GM20431 (cell line): ENCODE results near the gene MDM2.
"Not testable (repeated sequence)": the region's sequence is repeated elsewhere in the genome, so short reads cannot be mapped to it uniquely, and the experiment has no call there.

Source experiments
- in situ Hi-C: fragments of 300-500 bp; cut with MseI, MboI; formaldehyde crosslinking; loops from one replicate; pipeline ENCODE4 v1.15.0; 2020; ENCODE audit warnings: low sequenced_read_pairs; ENCODE audit not compliant: unreplicated experiment

Gene MDM2

DNA sequence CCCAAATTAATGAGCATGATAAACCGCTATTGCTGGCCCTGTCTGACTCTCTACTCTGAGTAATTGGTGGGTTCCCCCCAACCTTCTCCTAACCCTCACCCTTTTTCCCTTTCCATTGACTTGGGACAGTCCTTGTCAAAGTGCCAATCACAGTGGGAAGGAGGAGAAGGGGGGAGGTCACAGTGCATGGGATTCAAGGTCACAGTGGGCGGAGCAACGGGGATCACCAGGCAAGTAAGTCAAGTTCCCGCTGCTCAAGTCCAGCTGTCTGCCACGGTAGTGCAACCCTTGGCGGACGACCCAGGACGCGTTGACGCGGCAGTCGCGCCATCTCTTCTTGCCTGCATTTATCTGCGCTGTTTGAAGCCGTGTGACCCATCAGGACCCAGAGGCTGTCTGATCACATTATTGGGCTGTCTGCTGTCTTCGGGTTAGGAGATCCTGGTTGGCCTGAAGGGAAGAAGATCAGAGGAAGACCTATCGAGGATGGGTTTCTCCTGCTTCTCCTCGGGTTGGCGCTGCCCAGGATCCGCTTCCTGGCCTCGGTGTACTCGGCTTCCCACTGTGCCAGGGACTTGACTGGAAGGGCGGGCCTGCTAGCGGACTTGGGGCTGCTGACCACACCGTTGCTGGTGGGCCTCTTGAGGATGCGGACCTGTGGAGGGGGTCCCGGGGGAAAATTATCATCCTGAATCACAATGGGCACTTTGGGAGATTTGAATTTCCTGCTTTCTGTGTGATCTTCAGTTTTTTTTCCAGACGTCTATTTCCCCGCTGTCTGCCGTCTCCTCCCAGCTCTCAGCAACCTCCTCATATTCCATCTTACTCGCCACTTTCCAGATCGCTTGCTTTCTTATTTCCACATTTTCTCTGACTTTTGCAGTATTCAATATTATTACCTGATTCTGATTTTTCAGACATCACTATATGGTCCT, 3.1 kb upstream of the MDM2 start:
- in situ Hi-C loops = no loop called here

DNA sequence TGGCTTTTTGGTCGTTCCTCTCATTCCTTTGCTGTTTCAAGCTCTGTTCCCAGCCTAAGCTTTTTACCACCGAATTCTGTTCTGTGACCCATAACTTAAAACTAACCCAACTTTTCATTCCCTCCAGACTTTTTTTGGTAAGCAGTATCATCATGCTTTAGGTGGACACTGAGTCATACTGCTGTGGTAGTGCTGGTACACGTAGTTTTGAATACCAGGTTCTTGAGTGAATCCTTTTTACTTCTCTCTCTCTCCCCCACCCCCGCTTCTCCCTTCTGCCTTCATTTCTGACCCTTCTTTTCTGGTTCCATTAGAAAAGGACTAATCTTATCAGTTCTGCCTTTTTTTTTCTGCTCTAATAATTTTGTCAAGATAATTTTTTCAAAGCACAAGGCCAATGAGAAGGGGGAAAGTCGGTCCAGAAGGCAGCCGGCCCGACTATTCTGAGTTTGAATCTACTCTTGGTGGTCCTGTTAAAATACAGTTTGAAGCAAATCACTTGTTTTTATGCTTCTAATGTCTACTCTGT, 2.3 kb upstream of the MDM2 start:
- in situ Hi-C loops = no loop called here

DNA sequence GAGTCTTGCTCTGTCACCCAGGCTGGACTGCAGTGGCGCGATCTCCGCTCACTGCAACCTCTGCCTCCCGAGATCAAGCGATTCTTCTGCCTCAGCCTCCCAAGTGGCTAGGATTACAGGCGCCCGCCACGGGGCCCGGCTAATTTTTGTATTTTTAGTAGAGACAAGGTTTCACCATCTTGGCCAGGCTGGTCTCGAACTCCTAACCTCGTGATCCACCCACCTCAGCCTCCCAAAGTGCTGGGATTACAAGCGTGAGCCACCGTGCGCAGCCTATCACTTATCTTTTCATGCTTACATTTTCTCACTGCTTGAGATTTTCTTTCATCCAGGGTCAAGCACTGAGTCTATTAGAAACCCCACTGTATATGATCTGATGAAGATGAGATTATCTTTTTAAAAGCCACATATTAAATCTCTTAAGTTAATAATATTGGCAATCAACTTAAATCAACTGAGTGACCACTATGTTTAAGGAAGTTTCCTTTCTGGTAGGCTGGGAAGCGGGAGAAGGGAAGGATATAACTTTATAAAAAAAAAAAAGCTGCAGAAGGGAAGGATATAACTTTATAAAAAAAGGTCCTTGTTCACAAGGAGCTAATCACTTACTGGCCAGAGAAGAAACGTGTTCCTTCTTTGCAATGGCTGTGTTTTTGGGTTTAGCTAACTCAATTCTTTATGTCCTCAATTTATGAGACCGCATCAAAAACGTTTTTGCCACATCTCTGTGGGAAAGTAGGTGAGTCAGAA, 1.3 kb upstream of the MDM2 start:
- in situ Hi-C loops = no loop called here

DNA sequence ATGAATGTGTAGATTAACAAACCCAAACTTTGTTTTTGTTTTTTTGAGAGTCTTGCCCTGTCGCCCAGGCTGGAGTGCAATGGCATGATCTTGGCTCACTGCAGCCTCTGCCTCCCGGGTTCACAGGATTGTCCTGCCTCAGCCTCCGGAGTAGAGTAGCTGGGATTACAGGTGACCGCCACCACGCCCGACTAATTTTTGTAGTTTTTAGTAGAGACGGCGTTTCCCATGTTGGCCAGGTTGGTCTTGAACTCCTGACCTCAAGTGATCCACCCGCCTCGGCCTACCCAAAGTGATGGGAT, 752 bp upstream of the MDM2 start:
- in situ Hi-C loops = not testable (repeated sequence)

DNA sequence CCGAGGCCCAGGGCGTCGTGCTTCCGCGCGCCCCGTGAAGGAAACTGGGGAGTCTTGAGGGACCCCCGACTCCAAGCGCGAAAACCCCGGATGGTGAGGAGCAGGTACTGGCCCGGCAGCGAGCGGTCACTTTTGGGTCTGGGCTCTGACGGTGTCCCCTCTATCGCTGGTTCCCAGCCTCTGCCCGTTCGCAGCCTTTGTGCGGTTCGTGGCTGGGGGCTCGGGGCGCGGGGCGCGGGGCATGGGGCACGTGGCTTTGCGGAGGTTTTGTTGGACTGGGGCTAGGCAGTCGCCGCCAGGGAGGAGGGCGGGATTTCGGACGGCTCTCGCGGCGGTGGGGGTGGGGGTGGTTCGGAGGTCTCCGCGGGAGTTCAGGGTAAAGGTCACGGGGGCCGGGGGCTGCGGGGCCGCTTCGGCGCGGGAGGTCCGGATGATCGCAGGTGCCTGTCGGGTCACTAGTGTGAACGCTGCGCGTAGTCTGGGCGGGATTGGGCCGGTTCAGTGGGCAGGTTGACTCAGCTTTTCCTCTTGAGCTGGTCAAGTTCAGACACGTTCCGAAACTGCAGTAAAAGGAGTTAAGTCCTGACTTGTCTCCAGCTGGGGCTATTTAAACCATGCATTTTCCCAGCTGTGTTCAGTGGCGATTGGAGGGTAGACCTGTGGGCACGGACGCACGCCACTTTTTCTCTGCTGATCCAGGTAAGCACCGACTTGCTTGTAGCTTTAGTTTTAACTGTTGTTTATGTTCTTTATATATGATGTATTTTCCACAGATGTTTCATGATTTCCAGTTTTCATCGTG, 612 bp downstream of the MDM2 start:
- in situ Hi-C loops = no loop called here

DNA sequence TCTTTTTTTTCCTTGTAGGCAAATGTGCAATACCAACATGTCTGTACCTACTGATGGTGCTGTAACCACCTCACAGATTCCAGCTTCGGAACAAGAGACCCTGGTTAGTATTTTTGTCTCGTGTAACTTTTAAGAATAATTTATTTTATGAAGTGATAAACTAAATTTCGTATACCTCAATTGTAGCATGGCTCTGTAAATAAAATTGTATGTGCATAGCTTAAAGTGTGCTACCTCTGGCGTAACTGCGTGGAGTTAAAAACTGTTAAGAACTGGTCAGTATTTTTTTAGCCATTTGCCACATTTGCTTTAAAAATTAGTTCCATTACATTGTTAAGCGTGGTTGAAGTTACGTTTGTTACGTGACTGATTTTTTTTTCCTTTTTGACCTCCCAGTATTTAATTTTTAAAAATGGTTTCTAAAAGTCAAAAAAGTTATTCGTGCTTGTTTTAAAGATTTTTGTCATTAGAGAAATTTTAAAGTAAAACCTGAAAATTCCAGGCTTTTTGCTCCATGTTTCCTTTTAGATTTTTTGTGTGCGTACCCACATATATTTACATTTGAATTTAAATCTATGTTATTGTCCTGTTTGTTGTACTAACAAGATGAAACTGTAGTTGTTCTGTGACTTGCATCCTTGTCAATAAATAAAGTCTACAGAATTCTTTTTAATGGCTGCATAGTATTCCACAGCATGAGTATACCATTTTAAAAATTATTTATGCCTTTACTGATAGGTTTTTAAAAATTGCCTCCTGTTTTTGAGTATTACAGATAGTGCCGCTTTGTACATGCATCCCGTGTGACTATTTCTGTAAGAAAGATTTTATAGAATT, 1.4 kb downstream of the MDM2 start:
- in situ Hi-C loops = no loop called here

DNA sequence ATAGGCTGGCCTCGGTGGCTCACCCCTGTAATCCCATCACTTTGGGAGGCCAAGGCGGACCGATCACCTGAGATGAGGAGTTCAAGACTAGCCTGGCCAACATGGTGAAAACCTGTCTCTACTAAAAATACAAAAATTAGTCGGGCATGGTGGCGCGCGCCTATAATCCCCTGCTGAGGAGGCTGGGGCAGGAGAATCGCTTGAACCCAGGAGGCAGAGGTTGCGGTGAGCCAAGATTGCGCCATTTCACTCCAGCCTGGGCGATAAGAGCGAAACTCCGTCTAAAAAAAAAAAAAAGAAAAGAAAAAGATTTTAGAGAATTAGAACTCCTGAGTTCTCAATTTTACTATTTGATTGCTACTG, 2.0 kb downstream of the MDM2 start:
- in situ Hi-C loops = not testable (repeated sequence)

DNA sequence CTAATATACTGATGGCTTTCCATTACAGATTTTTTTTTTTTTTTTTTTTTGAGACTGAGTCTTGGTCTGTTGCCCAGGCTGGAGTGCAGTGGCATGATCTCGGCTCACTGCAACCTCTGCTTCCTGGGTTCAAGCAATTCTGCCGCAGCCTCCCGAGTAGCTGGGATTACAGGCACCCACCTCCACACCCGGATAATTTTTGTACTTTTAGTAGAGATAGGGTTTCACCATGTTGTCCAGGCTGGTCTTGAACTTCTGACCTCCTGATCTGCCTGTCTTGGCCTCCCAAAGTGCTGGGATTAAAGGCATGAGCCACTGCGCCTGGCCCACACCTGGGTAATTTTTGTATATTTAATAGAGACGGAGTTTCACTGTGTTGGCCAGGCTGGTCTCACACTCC, 3.6 kb downstream of the MDM2 start:
- in situ Hi-C loops = not testable (repeated sequence)

DNA sequence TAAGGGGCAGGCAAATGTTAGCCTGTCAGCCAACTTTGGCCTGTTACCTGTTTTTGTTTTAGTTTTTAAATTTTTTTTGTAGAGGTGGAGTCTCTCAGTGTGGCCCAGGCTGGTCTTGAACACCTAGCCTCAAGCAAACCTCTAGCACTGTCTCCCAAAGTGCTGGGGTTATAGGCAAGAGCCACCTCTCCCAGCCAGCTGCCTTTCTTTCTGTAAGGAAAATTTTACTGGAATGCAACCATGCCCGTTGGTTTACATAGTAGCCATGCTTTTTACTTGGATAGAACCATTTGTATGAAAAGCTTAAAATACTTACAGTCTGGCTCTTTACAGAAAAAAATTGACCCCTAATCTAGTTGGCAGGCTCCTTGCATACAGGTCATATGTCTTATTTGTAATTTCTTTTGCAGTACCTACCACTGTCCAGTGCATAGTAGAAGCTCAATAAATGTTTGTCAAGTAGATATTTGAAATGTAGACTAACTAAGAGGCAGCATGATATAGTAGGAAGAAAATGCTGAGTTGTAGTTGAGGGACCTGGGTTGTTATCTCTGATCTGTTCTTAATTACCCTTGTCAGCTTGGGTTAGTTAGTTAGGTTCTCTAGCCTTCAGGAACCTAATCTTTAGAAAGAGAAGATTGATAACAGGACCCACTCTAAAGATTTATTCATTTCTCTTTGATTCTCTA, 4.7 kb downstream of the MDM2 start:
- in situ Hi-C loops = no loop called here

DNA sequence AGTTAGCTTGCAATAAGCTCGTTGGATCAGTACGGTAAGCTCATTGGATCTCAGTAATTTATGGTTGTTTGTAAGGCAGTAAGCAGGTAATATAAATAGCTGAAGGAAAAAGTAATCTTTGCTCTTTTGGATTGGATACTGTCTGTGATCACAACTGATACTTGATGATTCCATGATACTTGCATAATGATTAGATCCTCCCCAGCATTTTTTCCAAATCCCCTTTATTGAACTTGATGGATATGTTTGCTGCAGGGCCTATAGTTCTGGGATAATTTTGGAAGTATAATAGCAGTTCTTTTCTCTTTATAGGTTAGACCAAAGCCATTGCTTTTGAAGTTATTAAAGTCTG, 5.2 kb downstream of the MDM2 start:
- in situ Hi-C loops = no loop called here

DNA sequence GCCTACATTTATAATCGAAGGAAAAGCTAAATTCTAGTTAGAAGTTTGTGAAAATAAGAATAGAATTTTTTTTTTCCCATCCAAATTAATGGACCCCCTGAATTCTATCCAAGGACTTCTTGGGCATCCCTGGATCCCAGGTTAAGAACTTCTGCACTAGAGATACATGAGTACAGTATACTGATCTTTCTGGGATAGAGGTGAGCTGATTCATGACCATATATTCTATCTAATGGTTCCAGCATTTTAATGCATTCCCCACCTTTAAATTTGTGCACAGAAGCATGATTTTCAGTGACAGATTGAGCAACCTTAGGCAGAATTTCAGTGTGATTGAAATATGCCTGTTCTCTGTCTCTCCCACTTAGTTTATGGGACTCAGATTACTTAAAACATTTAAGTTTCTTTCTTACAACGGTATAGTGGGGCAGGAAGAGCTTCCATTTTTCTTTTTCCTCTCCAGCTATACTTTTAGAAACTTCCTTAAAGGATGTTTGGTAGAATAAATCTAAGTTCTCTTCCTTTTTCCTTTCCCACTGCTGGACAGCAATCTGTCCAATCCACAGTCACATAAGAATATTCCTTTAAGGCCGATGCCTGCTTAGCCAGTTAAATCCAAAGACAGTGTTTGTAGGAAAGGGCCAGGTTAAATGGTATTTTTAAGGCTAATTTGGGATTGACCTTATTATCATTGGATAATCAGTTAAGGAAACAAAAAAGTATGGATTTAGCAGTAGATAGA, 6.7 kb downstream of the MDM2 start:
- in situ Hi-C loops = no loop called here

DNA sequence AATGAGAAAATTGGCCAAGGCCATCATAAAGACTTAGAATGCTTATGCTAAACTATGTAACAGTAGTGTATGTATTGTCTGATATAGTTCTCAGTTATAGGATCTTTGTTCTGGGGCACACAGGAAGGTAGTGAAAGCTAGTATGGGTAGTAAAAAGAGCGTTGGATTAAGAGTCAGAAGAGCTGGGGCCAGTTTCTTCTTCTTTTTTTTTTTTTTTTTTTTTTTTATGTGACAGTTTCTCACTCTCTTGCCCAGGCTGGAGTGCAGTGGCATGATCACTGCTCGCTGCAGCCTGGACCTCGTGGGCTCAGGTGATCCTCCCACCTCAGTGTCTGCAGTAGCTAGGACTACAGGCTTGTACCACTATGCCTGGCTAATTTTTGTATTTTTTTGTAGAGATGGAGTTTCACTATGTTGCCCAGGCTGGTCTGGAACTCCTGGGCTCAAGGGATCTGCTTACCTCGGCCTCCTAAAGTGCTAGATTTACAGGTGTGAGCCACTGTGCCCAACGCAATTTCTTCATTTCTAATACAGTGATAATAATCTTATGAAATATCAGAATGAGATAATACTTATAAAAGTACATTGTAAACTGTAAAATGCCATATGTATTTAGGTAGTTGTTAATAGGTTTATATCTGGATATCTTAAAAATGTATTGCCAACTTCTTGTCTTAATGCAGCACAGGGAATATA, 7.4 kb downstream of the MDM2 start:
- in situ Hi-C loops = no loop called here

DNA sequence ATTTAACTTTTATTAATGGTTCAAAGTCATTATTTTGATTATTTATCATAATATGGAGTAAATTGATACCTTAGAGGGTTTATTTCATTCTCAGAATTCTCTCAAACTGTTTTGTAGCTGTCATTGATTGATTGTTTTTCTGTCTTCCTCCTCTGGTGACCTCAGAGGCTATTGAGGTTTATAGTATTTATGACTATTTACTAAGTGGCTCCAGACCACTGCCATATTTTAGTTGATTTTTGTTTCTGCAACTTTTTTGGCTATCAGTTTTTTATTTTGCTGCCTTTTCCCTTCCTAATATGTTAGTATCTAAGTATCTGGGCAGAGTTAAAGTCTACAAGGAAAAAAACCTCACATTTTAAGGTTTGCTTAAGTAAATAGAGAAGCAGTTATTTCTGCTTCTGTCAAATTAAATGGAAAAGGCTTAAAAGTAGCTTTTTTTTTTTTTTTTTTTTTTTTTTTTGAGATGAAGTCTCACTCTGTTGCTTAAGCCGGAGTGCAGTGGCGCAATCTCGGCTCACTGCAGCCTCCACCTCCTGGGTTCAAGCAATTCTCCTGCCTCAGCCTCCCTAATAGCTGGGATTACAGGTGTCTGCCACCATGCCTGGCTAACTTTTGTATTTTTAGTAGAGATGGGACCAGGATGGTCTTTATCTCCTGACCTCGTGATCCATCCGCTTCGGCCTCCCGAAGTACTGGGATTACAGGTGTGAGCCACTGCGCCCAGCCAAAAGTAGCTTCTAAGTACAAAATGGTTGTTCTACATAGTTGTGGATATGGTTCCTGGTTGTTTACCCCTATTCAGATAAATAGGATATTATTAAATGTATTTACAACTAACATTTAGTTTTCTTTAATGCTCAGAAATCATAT, 8.2 kb downstream of the MDM2 start:
- in situ Hi-C loops = no loop called here

DNA sequence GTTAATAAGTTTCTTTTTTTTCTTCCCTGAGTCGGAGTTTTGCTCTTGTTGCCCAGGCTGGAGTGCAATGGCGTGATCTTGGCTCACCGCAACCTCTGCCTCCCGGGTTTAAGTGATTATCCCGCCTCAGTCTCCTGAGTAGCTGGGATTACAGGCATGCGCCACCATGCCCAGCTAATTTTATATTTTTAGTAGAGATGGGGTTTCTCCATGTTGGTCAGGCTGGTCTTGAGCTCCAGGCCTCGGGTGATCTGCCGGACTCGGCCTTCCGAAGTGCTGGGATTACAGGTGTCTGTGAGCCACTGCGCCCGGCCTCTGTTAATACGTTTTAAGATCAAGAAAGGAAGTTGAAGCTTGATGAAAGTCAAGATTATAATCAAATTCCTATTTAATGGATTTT, 11.5 kb downstream of the MDM2 start:
- in situ Hi-C loops = not testable (repeated sequence)

DNA sequence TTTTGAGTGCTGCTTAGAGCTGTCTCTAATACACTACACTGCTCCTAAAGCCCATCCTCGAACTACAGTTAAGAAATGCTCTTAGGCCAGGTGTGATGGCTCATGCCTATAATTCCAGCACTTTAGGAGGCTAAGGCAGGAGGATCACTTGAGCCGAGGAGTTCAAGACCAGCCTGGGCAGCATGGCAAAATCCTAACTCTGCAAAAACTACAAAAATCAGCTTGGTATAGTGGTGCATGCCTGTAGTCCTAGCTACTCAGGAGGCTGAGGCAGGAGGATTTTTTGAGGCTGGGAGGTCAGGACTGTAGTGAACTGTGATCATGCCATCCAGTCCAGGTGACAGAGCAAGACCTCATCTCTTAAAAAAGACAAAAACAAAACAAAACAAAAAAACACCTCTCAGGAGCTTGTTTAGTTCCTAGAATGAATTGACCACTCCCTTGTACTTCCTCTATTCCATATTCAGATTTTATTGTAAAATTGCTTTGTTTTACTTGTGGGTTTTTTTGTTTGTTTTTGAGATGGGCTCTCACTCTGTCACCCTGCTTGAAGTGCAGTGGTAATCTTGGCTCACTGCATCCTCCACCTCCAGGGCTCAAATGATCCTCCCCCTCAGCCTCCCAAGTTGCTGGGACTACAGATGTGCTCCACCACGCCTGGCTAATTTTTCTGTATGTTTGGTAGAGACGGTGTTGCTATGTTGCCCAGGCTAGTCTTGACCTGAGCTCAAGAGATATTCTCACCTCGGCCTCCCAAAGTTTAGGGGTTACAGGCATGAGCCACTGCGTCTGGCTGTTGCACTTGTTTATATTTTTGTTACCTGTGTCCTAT, 13.6 kb downstream of the MDM2 start:
- in situ Hi-C loops = no loop called here

DNA sequence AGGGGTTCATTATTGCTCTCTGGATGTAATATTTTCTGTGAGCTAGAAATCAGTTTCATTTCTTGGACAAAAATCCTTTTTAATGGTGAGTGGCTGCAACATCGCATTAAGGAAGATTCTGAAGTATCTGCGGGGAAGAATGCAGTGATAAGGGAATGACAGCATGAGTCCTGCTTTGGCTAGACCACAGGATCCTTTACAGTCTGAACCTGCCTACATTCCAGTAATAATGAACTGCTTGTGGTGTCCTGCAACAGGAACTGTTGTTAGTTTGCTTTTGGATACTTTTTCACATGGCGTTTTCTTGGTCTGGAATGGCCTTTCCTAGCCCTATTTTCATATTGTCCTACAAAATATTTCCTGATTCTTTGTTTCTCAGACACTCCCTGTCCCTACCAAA, 15.7 kb downstream of the MDM2 start:
- in situ Hi-C loops = no loop called here
